ENCODE data around the gene LHX8.

DNA sequence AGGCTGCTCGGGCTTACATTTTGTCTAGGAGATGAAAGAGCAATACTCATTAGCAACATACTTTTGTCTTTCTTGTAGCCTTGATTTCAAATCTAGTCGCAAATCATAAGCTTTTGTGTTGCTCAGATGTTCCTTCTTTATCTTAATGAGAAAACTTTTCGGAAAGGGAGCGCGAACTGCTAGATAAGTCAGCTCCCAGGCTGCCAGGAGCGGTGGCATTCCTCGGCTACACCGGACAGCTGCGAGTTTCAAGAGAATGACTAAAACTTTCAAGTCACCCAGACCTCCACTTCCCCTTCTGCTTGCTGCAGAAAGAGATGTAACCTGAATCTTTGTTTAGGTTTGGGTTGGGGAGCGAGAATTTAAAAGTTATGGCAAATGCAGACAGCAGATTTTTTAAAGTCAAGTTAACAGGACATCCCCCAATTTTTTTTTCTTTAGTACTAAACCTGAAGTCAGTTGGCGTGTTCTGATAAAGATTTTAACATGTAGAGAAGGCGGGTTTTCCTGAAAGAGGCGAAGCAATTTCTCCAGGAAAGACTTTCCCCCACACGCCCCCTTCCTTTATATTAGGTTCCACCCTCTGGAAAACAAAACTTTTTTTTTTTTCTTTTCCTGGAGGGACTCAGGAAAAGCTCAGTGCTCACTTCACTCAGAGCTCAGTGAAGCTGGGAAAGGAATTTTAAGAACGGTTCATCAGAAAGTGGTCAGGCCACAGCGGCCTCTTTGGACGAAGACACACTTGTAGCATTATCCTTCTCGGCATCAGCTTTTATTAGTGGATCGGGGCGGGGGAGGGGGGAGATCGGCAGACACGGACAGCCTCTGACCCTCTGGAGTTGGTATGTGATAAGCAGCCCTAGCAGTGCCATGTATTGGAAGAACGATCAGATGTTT, at the start of gene LHX8:
- TF ChIP-seq NR2F1 (CRISPR knock-in tag; IDR thresholded peaks at IDR 0.05) = no peak
- TF ChIP-seq CCAR2 (optimal IDR thresholded peaks at IDR 0.05; ENCODE audit: low read depth, low read length) = no peak
- TF ChIP-seq, protein P1, sequence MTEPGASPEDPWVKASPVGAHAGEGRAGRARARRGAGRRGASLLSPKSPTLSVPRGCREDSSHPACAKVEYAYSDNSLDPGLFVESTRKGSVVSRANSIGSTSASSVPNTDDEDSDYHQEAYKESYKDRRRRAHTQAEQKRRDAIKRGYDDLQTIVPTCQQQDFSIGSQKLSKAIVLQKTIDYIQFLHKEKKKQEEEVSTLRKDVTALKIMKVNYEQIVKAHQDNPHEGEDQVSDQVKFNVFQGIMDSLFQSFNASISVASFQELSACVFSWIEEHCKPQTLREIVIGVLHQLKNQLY (CRISPR knock-in tag; IDR thresholded peaks at IDR 0.05) = no peak
- no peak for TF ChIP-seq SOX6 (IDR thresholded peaks at IDR 0.05)
- no peak for TF ChIP-seq SOX6 (CRISPR knock-in tag; IDR thresholded peaks at IDR 0.05)
- TF ChIP-seq, protein P2, sequence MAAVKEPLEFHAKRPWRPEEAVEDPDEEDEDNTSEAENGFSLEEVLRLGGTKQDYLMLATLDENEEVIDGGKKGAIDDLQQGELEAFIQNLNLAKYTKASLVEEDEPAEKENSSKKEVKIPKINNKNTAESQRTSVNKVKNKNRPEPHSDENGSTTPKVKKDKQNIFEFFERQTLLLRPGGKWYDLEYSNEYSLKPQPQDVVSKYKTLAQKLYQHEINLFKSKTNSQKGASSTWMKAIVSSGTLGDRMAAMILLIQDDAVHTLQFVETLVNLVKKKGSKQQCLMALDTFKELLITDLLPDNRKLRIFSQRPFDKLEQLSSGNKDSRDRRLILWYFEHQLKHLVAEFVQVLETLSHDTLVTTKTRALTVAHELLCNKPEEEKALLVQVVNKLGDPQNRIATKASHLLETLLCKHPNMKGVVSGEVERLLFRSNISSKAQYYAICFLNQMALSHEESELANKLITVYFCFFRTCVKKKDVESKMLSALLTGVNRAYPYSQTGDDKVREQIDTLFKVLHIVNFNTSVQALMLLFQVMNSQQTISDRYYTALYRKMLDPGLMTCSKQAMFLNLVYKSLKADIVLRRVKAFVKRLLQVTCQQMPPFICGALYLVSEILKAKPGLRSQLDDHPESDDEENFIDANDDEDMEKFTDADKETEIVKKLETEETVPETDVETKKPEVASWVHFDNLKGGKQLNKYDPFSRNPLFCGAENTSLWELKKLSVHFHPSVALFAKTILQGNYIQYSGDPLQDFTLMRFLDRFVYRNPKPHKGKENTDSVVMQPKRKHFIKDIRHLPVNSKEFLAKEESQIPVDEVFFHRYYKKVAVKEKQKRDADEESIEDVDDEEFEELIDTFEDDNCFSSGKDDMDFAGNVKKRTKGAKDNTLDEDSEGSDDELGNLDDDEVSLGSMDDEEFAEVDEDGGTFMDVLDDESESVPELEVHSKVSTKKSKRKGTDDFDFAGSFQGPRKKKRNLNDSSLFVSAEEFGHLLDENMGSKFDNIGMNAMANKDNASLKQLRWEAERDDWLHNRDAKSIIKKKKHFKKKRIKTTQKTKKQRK (IDR thresholded peaks at IDR 0.05; ENCODE audit: low read length) = no peak

Data from HepG2 (cell line).